HAP-1 (cell line): Measurements from ENCODE around the gene ILRUN.
"Not testable (repeated sequence)": the region's sequence is repeated elsewhere in the genome, so short reads cannot be mapped to it uniquely, and the experiment has no call there.

ENCODE experiments used
- DNase-seq, 2 experiments: peaks; one replicate each; pipeline ENCODE4 v3.0.0-alpha.2; 2016 to 2020; ENCODE audit warnings: low spot score in 2 of 2
- H3K27me3 ChIP-seq: fragments of 250-450 bp; sonication (Bioruptor Pico); 2 replicates; pipeline ENCODE4 v1.5.1; 2020; ENCODE audit warnings: low read depth, mild to moderate bottlenecking, moderate library complexity
- H3K36me3 ChIP-seq: fragments of 250-450 bp; sonication (Bioruptor Pico); replicated peaks from 2 replicates; pipeline ENCODE4 v1.5.1; 2020; ENCODE audit warnings: mild to moderate bottlenecking
- H3K4me1 ChIP-seq: fragments of 250-450 bp; sonication (Bioruptor Pico); 2 replicates; pipeline ENCODE4 v1.5.1; 2020; ENCODE audit warnings: mild to moderate bottlenecking
- H3K4me3 ChIP-seq: fragments of 250-450 bp; sonication (Bioruptor Pico); 2 replicates; pipeline ENCODE4 v1.5.1; 2020; ENCODE audit warnings: mild to moderate bottlenecking, moderate library complexity
- H3K9me3 ChIP-seq: fragments of 250-450 bp; sonication (Bioruptor Pico); 2 replicates; pipeline ENCODE4 v1.5.1; 2020; ENCODE audit warnings: mild to moderate bottlenecking, moderate library complexity
- in situ Hi-C: fragments of 300-500 bp; cut with MboI; formaldehyde crosslinking; loops from 3 replicates; pipeline ENCODE4 v1.14.3; 2020; ENCODE audit warnings: low sequenced_read_pairs, inconsistent platforms, mixed read lengths

ILRUN gene

GRCh38 chr6:34652263-34652662, 44.3 kb downstream of the ILRUN start:
- peaks cover 17% of the 10 kb centered on the region for H3K4me1 ChIP-seq
- no peaks in the 10 kb centered on the region for H3K9me3 ChIP-seq
- DNase-seq, result no peak
- no peak overlapping the region for H3K4me3 ChIP-seq
- in situ Hi-C loops, result no loop called here
- peaks cover 17% of the 10 kb centered on the region for H3K36me3 ChIP-seq
- no peaks in the 10 kb centered on the region for H3K27me3 ChIP-seq

- in situ Hi-C loops, result no loop called here
- Histone ChIP-seq H3K4me3 (no peak overlapping the region), H3K27me3 (no peaks in the 10 kb centered on the region), H3K36me3 (peaks cover 27% of the 10 kb centered on the region), H3K9me3 (no peaks in the 10 kb centered on the region), H3K4me1 (peaks cover 7% of the 10 kb centered on the region; the same call in 1 of the 2 replicates)
- no peak for DNase-seq
Observed at GRCh38 chr6:34650823-34651222, 45.7 kb downstream of the ILRUN start.

GRCh38 chr6:34650232-34650631, 46.3 kb downstream of the ILRUN start:
- DNase-seq, in situ Hi-C loops, H3K4me1 ChIP-seq, H3K4me3 ChIP-seq, H3K9me3 ChIP-seq, H3K27me3 ChIP-seq: not testable (repeated sequence)
- peaks cover 31% of the 10 kb centered on the region for H3K36me3 ChIP-seq

GRCh38 chr6:34648806-34649205, 47.8 kb downstream of the ILRUN start:
- Histone ChIP-seq H3K27me3 (no peaks in the 10 kb centered on the region), H3K36me3 (peaks cover 32% of the 10 kb centered on the region), H3K4me1 (peaks cover 2% of the 10 kb centered on the region; the same call in 1 of the 2 replicates), H3K9me3 (no peaks in the 10 kb centered on the region), H3K4me3 (no peak overlapping the region)
- DNase-seq, result no peak
- in situ Hi-C loops, result no loop called here
